Nephron progenitor cell (in vitro differentiated cells): ENCODE data around the gene ELP1.

Experiments used
- DNase-seq: peaks from one replicate; pipeline ENCODE4 v3.0.0; 2021
- H3K27ac Mint-ChIP-seq: 2 replicates; pipeline ENCODE4 v1.8.0; 2021; ENCODE audit warnings: mild to moderate bottlenecking, moderate library complexity, mixed read lengths
- H3K27me3 Mint-ChIP-seq: 2 replicates; pipeline ENCODE4 v1.8.0; 2021; ENCODE audit warnings: mild to moderate bottlenecking, low read depth, mixed read lengths; ENCODE audit not compliant: poor library complexity
- H3K36me3 Mint-ChIP-seq: 2 replicates; pipeline ENCODE4 v1.8.0; 2021; ENCODE audit warnings: low read depth, mixed read lengths
- H3K4me1 Mint-ChIP-seq: 2 replicates; pipeline ENCODE4 v1.8.0; 2021; ENCODE audit warnings: mixed read lengths
- H3K4me3 Mint-ChIP-seq: 2 replicates; pipeline ENCODE4 v1.8.0; 2021; ENCODE audit warnings: mild to moderate bottlenecking, moderate library complexity, mixed read lengths
- H3K9me3 Mint-ChIP-seq: 2 replicates; pipeline ENCODE4 v1.8.0; 2021; ENCODE audit warnings: mild to moderate bottlenecking, moderate library complexity, mixed read lengths
- TF ChIP-seq, protein P1 (sequence below): fragments of 200-600 bp; sonication (generic); IDR thresholded peaks from 2 replicates; pipeline ENCODE4 v1.5.0; 2021; ENCODE audit warnings: antibody characterized with exemption

The ELP1 gene

DNA sequence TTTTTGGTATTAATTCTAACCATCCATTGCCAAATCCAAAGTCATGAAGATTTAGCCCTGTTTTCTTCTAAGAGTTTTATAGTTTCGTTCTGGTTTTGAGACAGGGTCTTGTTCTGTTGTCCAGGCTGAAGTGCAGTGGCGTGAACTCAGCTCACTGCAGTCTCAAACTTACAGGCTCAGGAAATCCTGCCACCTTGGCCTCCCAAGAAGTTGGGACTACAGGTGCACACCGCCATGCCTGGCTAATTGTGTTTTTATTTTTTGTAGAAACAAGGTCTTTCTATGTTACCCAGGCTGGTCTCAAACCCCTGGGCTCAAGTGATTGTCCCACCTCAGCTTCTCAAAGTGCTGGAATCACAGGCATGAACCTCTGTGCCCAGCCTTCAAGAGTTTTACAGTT, 50.8 kb downstream of the ELP1 start:
- no peaks in the 10 kb centered on the region for H3K4me1 Mint-ChIP-seq
- H3K4me3 Mint-ChIP-seq = no peak overlapping the region
- no peaks in the 10 kb centered on the region for H3K27me3 Mint-ChIP-seq
- no peak for DNase-seq
- TF ChIP-seq, protein P1, sequence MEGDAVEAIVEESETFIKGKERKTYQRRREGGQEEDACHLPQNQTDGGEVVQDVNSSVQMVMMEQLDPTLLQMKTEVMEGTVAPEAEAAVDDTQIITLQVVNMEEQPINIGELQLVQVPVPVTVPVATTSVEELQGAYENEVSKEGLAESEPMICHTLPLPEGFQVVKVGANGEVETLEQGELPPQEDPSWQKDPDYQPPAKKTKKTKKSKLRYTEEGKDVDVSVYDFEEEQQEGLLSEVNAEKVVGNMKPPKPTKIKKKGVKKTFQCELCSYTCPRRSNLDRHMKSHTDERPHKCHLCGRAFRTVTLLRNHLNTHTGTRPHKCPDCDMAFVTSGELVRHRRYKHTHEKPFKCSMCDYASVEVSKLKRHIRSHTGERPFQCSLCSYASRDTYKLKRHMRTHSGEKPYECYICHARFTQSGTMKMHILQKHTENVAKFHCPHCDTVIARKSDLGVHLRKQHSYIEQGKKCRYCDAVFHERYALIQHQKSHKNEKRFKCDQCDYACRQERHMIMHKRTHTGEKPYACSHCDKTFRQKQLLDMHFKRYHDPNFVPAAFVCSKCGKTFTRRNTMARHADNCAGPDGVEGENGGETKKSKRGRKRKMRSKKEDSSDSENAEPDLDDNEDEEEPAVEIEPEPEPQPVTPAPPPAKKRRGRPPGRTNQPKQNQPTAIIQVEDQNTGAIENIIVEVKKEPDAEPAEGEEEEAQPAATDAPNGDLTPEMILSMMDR = no peak
- no peaks in the 10 kb centered on the region for H3K9me3 Mint-ChIP-seq
- peaks cover 67% of the 10 kb centered on the region for H3K36me3 Mint-ChIP-seq
- no peak overlapping the region for H3K27ac Mint-ChIP-seq

- H3K36me3 Mint-ChIP-seq = peaks cover 71% of the 10 kb centered on the region
- no peaks in the 10 kb centered on the region for H3K9me3 Mint-ChIP-seq
Measured at GRCh38 chr9:108882052-108882888, 51.7 kb downstream of the ELP1 start.

GRCh38 chr9:108880738-108881316, 53.1 kb downstream of the ELP1 start:
- Mint-ChIP-seq H3K4me3 (no peak overlapping the region), H3K27me3 (no peaks in the 10 kb centered on the region), H3K9me3 (no peaks in the 10 kb centered on the region), H3K36me3 (peaks cover 74% of the 10 kb centered on the region), H3K27ac (no peak overlapping the region), H3K4me1 (no peaks in the 10 kb centered on the region)
- no peak for DNase-seq
- TF ChIP-seq, protein P1 = no peak

More at GRCh38 chr9:108882052-108882888, 51.7 kb downstream of the ELP1 start:
- Mint-ChIP-seq H3K4me1 (no peaks in the 10 kb centered on the region), H3K27me3 (no peaks in the 10 kb centered on the region), H3K27ac (no peak overlapping the region), H3K4me3 (no peak overlapping the region)
- TF ChIP-seq, protein P1 = no peak
- DNase-seq = no peak

DNA sequence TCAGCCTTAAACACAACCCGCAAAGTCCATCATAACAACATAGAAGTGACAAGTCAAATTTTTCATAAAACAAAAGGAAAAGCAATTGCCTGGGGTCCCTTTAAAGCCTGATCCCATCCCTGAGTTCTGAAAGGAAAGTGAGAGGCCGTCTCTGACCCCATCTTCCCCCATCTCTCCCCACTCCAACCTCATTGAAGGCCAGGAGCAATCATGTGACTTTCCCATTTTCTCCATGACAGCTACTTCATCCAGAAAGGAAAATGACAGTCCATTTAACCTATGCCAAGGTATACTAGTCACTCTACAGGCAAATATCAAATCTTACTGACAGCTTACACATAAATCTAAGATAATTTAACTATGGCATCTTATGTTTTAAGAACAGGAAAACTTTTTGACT, 56.4 kb downstream of the ELP1 start:
- Mint-ChIP-seq H3K9me3 (no peaks in the 10 kb centered on the region), H3K27ac (no peak overlapping the region), H3K36me3 (peaks cover 87% of the 10 kb centered on the region), H3K4me1 (no peaks in the 10 kb centered on the region), H3K4me3 (no peak overlapping the region), H3K27me3 (no peaks in the 10 kb centered on the region)
- TF ChIP-seq, protein P1 = no peak
- DNase-seq = no peak

- Mint-ChIP-seq H3K27ac (no peak overlapping the region), H3K4me3 (no peak overlapping the region)
Measured at GRCh38 chr9:108876425-108876824, 57.5 kb downstream of the ELP1 start.

More at GRCh38 chr9:108876425-108876824, 57.5 kb downstream of the ELP1 start:
- Mint-ChIP-seq H3K9me3 (peaks cover 10% of the 10 kb centered on the region), H3K36me3 (peaks cover 92% of the 10 kb centered on the region), H3K27me3 (no peaks in the 10 kb centered on the region), H3K4me1 (no peaks in the 10 kb centered on the region)
- TF ChIP-seq, protein P1 = no peak
- no peak for DNase-seq
